NCI-H1048 (cell line): ENCODE data around the gene SPTBN4.
"Not testable (repeated sequence)": the region's sequence is repeated elsewhere in the genome, so short reads cannot be mapped to it uniquely, and the experiment has no call there.

Source experiments
- DNase-seq: peaks from one replicate; lab custom pipeline; 2025; lab: John Stamatoyannopoulos, UW

SPTBN4 gene

GRCh38 chr19:40588926-40589569 lies 122.2 kb downstream of the SPTBN4 start:
- no peak for DNase-seq

GRCh38 chr19:40589591-40590429 lies 123.0 kb downstream of the SPTBN4 start:
- DNase-seq = no peak

GRCh38 chr19:40590464-40591265 lies 123.9 kb downstream of the SPTBN4 start:
- no peak for DNase-seq

- DNase-seq = not testable (repeated sequence)
These were observed 124.9 kb downstream of the SPTBN4 start for GRCh38 chr19:40591724-40592123.

GRCh38 chr19:40592170-40592569 lies 125.4 kb downstream of the SPTBN4 start:
- no peak for DNase-seq

- DNase-seq = no peak
These were observed 127.5 kb downstream of the SPTBN4 start for GRCh38 chr19:40594255-40594654.

- no peak for DNase-seq
These were observed 127.9 kb downstream of the SPTBN4 start for GRCh38 chr19:40594657-40595091.

- no peak for DNase-seq
These were observed 130.0 kb downstream of the SPTBN4 start for GRCh38 chr19:40596608-40597328.

GRCh38 chr19:40597329-40597838 lies 130.6 kb downstream of the SPTBN4 start:
- DNase-seq = no peak

GRCh38 chr19:40598121-40598917 lies 131.5 kb downstream of the SPTBN4 start:
- peak; percentile 71 for DNase-seq

- no peak for DNase-seq
These were observed 132.1 kb downstream of the SPTBN4 start for GRCh38 chr19:40598918-40599307.

GRCh38 chr19:40599331-40599901 lies 132.6 kb downstream of the SPTBN4 start:
- DNase-seq = no peak

GRCh38 chr19:40599902-40600569 lies 133.2 kb downstream of the SPTBN4 start:
- DNase-seq = no peak

- DNase-seq = no peak
These were observed 133.9 kb downstream of the SPTBN4 start for GRCh38 chr19:40600570-40601133.

GRCh38 chr19:40601134-40601974 lies 134.6 kb downstream of the SPTBN4 start, which contains the start of gene LTBP4:
LTBP4 (plus strand) TSS chr19:40601369; CDS start chr19:40601388, 19 bp downstream.
- DNase-seq = no peak

GRCh38 chr19:40603071-40603388 lies 136.2 kb downstream of the SPTBN4 start:
- no peak for DNase-seq

GRCh38 chr19:40603389-40604170 lies 136.8 kb downstream of the SPTBN4 start:
- DNase-seq = peak; percentile 98

GRCh38 chr19:40604171-40604646 lies 137.4 kb downstream of the SPTBN4 start:
- no peak for DNase-seq
